ENCODE measurements around the gene AFAP1L2. TPM values are rescaled to one million over a fixed set of nuclear protein-coding genes. Genes with fewer than 3 reads are reported as not detected.

Gene AFAP1L2
- polyA plus RNA-seq, 1 donor, result 39.1 TPM

GRCh38 chr10:114271779-114272167 is 132.5 kb downstream of the AFAP1L2 start:
- DNase-seq, result no peak

GRCh38 chr10:114271075-114271778 is 133.1 kb downstream of the AFAP1L2 start:
- no peak for DNase-seq

- no peak for DNase-seq
Observed at GRCh38 chr10:114266521-114266920, 137.8 kb downstream of the AFAP1L2 start.

GRCh38 chr10:114265392-114266053 is 138.8 kb downstream of the AFAP1L2 start:
- DNase-seq, result no peak

- no peak for DNase-seq
Observed at GRCh38 chr10:114262496-114262895, 141.8 kb downstream of the AFAP1L2 start.

- no peak for DNase-seq
Observed at GRCh38 chr10:114261076-114261475, 143.2 kb downstream of the AFAP1L2 start.

- no peak for DNase-seq
Observed at GRCh38 chr10:114260366-114260765, 143.9 kb downstream of the AFAP1L2 start.

- no peak for DNase-seq
Observed at GRCh38 chr10:114259824-114260223, 144.5 kb downstream of the AFAP1L2 start.

- no peak for DNase-seq
Observed at GRCh38 chr10:114258274-114258840, 145.9 kb downstream of the AFAP1L2 start.

GRCh38 chr10:114257498-114257897 is 146.8 kb downstream of the AFAP1L2 start:
- no peak for DNase-seq

GRCh38 chr10:114256822-114257221 is 147.5 kb downstream of the AFAP1L2 start:
- DNase-seq, result no peak

GRCh38 chr10:114256008-114256765 is 148.1 kb downstream of the AFAP1L2 start:
- no peak for DNase-seq

GRCh38 chr10:114255227-114255626 is 149.1 kb downstream of the AFAP1L2 start:
- no peak for DNase-seq

- DNase-seq, result no peak
Observed at GRCh38 chr10:114252883-114253282, 151.4 kb downstream of the AFAP1L2 start.

- no peak for DNase-seq
Observed at GRCh38 chr10:114252092-114252491, 152.2 kb downstream of the AFAP1L2 start.

- DNase-seq, result no peak
Observed at GRCh38 chr10:114250716-114251115, 153.6 kb downstream of the AFAP1L2 start.

GRCh38 chr10:114250236-114250635 is 154.1 kb downstream of the AFAP1L2 start:
- no peak for DNase-seq

GRCh38 chr10:114246679-114247305 is 157.5 kb downstream of the AFAP1L2 start:
- no peak for DNase-seq

- DNase-seq, result no peak
Observed at GRCh38 chr10:114245121-114245791, 159.0 kb downstream of the AFAP1L2 start.

Data from left kidney (tissue), 2 donors.